Measurements from ENCODE around the gene ADCY1.
"Not testable (repeated sequence)": the region's sequence is repeated elsewhere in the genome, so short reads cannot be mapped to it uniquely, and the experiment has no call there.

Gene ADCY1

GRCh38 chr7:45573661-45574415, at the start of gene ADCY1:
ADCY1 (plus strand) TSS chr7:45574368; CDS start chr7:45574544, 176 bp downstream.
- Mint-ChIP-seq H3K27me3 (peaks cover 73% of the 10 kb centered on the region), H3K9me3 (no peaks in the 10 kb centered on the region), H3K4me1 (peaks cover 12% of the 10 kb centered on the region), H3K4me3 (peak within 1 kb of the TSS; percentile 50 to 70), H3K27ac (no peak within 1 kb of the TSS)
- ATAC-seq = peak; percentile 22
- no peak for DNase-seq

GRCh38 chr7:45524445-45524844, 49.7 kb upstream of the ADCY1 start:
- no peak for DNase-seq
- Mint-ChIP-seq H3K27me3 (peaks cover 7% of the 10 kb centered on the region), H3K4me3 (no peak overlapping the region), H3K4me1 (no peaks in the 10 kb centered on the region), H3K9me3 (peaks cover 0 to 4% of the 10 kb centered on the region in 2 donors), H3K27ac (no peak overlapping the region)
- no peak for ATAC-seq

- Mint-ChIP-seq H3K27me3 (peaks cover 7% of the 10 kb centered on the region), H3K27ac (no peak overlapping the region), H3K4me3 (no peak overlapping the region), H3K4me1 (no peaks in the 10 kb centered on the region), H3K9me3 (peaks cover 0 to 4% of the 10 kb centered on the region in 2 donors)
- DNase-seq = no peak
- no peak for ATAC-seq
Observed at GRCh38 chr7:45525057-45525456, 49.1 kb upstream of the ADCY1 start.

GRCh38 chr7:45543473-45543872, 30.7 kb upstream of the ADCY1 start:
- Mint-ChIP-seq H3K9me3 (peaks cover 11 to 24% of the 10 kb centered on the region in 2 donors), H3K27ac (peak overlapping the region in 1 of 2 donors; percentile 27)

GRCh38 chr7:45545105-45545710, 29.0 kb upstream of the ADCY1 start:
- not testable (repeated sequence) for H3K9me3 Mint-ChIP-seq, H3K27me3 Mint-ChIP-seq, DNase-seq, H3K4me3 Mint-ChIP-seq, H3K4me1 Mint-ChIP-seq
- peak; percentile 54 for ATAC-seq
- peak overlapping the region; percentile 63 to 91 for H3K27ac Mint-ChIP-seq

More at GRCh38 chr7:45543473-45543872, 30.7 kb upstream of the ADCY1 start:
- Mint-ChIP-seq H3K4me3 (no peak overlapping the region), H3K4me1 (no peaks in the 10 kb centered on the region), H3K27me3 (peaks cover 9% of the 10 kb centered on the region)
- DNase-seq (no peak), ATAC-seq (no peak)

GRCh38 chr7:45548917-45549316, 25.3 kb upstream of the ADCY1 start:
- not testable (repeated sequence) for H3K27me3 Mint-ChIP-seq, DNase-seq, H3K4me3 Mint-ChIP-seq, H3K4me1 Mint-ChIP-seq, H3K9me3 Mint-ChIP-seq
- ATAC-seq = peak; percentile 86
- peak overlapping the region; percentile 80 to 87 for H3K27ac Mint-ChIP-seq

GRCh38 chr7:45563401-45563800, 10.8 kb upstream of the ADCY1 start:
- no peak for ATAC-seq
- no peak for DNase-seq
- Mint-ChIP-seq H3K4me3 (no peak overlapping the region), H3K27ac (peak overlapping the region in 1 of 2 donors; percentile 49), H3K9me3 (peaks cover 0 to 11% of the 10 kb centered on the region in 2 donors), H3K27me3 (peaks cover 17% of the 10 kb centered on the region), H3K4me1 (no peaks in the 10 kb centered on the region)

GRCh38 chr7:45563941-45564461, 10.2 kb upstream of the ADCY1 start:
- ATAC-seq (no peak), DNase-seq (no peak)
- Mint-ChIP-seq H3K9me3 (peaks cover 0 to 11% of the 10 kb centered on the region in 2 donors), H3K4me1 (no peaks in the 10 kb centered on the region), H3K4me3 (no peak overlapping the region), H3K27me3 (peaks cover 23% of the 10 kb centered on the region), H3K27ac (no peak overlapping the region)

GRCh38 chr7:45564485-45564884, 9.7 kb upstream of the ADCY1 start:
- H3K9me3 Mint-ChIP-seq = peaks cover 0 to 10% of the 10 kb centered on the region in 2 donors
- ATAC-seq = no peak
- peaks cover 26% of the 10 kb centered on the region for H3K27me3 Mint-ChIP-seq
- H3K27ac Mint-ChIP-seq = no peak overlapping the region
- no peaks in the 10 kb centered on the region for H3K4me1 Mint-ChIP-seq
- no peak overlapping the region for H3K4me3 Mint-ChIP-seq
- no peak for DNase-seq

- ATAC-seq = no peak
- H3K27me3 Mint-ChIP-seq = peaks cover 27% of the 10 kb centered on the region
- peaks cover 0 to 5% of the 10 kb centered on the region in 2 donors for H3K9me3 Mint-ChIP-seq
- no peaks in the 10 kb centered on the region for H3K4me1 Mint-ChIP-seq
- no peak for DNase-seq
- H3K27ac Mint-ChIP-seq = peak overlapping the region in 1 of 2 donors; percentile 38
- no peak overlapping the region for H3K4me3 Mint-ChIP-seq
Observed at GRCh38 chr7:45564886-45565455, 9.2 kb upstream of the ADCY1 start.

GRCh38 chr7:45566386-45566785, 7.8 kb upstream of the ADCY1 start:
- H3K27ac Mint-ChIP-seq = no peak overlapping the region
- H3K4me3 Mint-ChIP-seq = no peak overlapping the region
- peaks cover 40% of the 10 kb centered on the region for H3K27me3 Mint-ChIP-seq
- no peaks in the 10 kb centered on the region for H3K9me3 Mint-ChIP-seq
- no peak for DNase-seq
- ATAC-seq = no peak
- H3K4me1 Mint-ChIP-seq = no peaks in the 10 kb centered on the region

GRCh38 chr7:45566961-45567360, 7.2 kb upstream of the ADCY1 start:
- Mint-ChIP-seq H3K4me3 (no peak overlapping the region), H3K27me3 (peaks cover 46% of the 10 kb centered on the region), H3K4me1 (no peaks in the 10 kb centered on the region), H3K9me3 (no peaks in the 10 kb centered on the region), H3K27ac (no peak overlapping the region)
- ATAC-seq (no peak), DNase-seq (no peak)

GRCh38 chr7:45567713-45568112, 6.5 kb upstream of the ADCY1 start:
- DNase-seq (no peak), ATAC-seq (no peak)
- Mint-ChIP-seq H3K4me1 (no peaks in the 10 kb centered on the region), H3K4me3 (no peak overlapping the region), H3K27ac (no peak overlapping the region), H3K9me3 (no peaks in the 10 kb centered on the region), H3K27me3 (peaks cover 50% of the 10 kb centered on the region)

GRCh38 chr7:45568536-45569289, 5.5 kb upstream of the ADCY1 start:
- peaks cover 51% of the 10 kb centered on the region for H3K27me3 Mint-ChIP-seq
- peaks cover 3% of the 10 kb centered on the region for H3K4me1 Mint-ChIP-seq
- no peaks in the 10 kb centered on the region for H3K9me3 Mint-ChIP-seq
- peak; percentile 38 for ATAC-seq
- no peak overlapping the region for H3K4me3 Mint-ChIP-seq
- peak overlapping the region; percentile 20 to 31 for H3K27ac Mint-ChIP-seq
- DNase-seq = no peak

GRCh38 chr7:45569290-45569685, 4.9 kb upstream of the ADCY1 start:
- DNase-seq (no peak), ATAC-seq (no peak)
- H3K4me3 Mint-ChIP-seq = no peak overlapping the region
- peak overlapping the region in 1 of 2 donors; percentile 20 for H3K27ac Mint-ChIP-seq
- peaks cover 5% of the 10 kb centered on the region for H3K4me1 Mint-ChIP-seq
- H3K27me3 Mint-ChIP-seq = peaks cover 51% of the 10 kb centered on the region
- no peaks in the 10 kb centered on the region for H3K9me3 Mint-ChIP-seq
